HG02798 (cell line): ENCODE measurements around the gene CDC42EP4.
"Not testable (repeated sequence)": the region's sequence is repeated elsewhere in the genome, so short reads cannot be mapped to it uniquely, and the experiment has no call there.

Experiments used
- ATAC-seq: cut with Tn5 transposase; IDR thresholded peaks from one replicate; pipeline ENCODE4 v1.9.1; 2021; ENCODE audit warnings: mild to moderate bottlenecking; ENCODE audit not compliant: unreplicated experiment, poor library complexity

CDC42EP4 gene

GRCh38 chr17:73324160-73324475 is 12.3 kb upstream of the CDC42EP4 start:
- ATAC-seq, result no peak

- no peak for ATAC-seq
These were observed 11.8 kb upstream of the CDC42EP4 start for GRCh38 chr17:73323409-73324159.

DNA sequence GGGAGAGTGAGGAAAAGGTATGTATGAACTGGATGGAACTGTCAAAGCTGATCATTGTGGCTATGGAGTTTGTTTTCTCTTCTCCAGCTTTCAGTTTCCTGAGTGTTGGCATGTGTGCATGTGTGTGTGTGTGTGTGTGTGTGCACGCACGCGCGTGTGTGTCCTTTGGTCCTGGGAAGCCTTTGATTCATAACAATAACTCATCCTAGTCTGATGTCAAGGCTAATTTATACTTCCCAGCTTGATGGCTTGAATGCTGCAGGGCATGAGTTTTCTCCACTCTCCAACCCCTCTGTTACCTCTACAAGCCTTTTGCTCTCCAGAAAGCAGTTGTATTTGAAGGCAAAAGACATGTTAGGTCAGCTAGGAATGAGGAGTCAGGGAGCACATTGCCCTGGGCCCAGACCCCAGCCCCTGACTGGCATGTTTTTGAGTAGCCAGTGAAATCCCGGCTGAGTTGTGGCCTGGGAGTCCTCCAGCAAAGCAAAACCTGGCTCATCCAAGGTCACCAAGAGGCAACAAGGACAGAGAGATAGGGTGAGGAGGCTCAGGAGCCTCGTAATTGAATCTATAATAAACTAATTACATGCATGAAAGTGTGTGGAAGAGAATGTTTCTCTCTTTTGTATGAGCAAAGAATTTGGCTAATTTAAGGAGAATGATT is 8.9 kb upstream of the CDC42EP4 start:
- ATAC-seq, result no peak

- ATAC-seq, result no peak
These were observed 8.0 kb upstream of the CDC42EP4 start for GRCh38 chr17:73319766-73320165.

DNA sequence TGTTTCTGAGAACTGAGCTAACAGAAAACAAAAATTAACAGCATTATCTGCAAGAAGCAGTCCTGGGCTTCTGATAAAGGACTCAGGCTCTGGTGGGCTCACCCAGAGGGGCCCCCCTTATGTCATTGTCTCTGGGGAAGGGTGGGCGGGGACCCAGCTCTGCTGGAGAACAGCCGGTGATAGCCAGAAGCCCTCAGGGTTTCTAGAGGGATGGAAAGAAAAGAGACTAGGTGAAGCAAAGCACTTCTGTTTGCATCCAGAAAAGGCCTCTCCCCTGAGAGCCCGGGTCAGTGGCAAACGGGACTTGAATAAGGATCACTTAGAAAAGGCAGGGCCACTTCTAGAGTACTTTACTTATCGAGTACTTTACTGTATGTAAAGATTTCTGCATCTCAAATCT is 7.0 kb upstream of the CDC42EP4 start:
- no peak for ATAC-seq

- no peak for ATAC-seq
These were observed 6.6 kb upstream of the CDC42EP4 start for GRCh38 chr17:73318427-73318813.

GRCh38 chr17:73317513-73318426 is 6.0 kb upstream of the CDC42EP4 start:
- ATAC-seq, result peak; percentile 22

DNA sequence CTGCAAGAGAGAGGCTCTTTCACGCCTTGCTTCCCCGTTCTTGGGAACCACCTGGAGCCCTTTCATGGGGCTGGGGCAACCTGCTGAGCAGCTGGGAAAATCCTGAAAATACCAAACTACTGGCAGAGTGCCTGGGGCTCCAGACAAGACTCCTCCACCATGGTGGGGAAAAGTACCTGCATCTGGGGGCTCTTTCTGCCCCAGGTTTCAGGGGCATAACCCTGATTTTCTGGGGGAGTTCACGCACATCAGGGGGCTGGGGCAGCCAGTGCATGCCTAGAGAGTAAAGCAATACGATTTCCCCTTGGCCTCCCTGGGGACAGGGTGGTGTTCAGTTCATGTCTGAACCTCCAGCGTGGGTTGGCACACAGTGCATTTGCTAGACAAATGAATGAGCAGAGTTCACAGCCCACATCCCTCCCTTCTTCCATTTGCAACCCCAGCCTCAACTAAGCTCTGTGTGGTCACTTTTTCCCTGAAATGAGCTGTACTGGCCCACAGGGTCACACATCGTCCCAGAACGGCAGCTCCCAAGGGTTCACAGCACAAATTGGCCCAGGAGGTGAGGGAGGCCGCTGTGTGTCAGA is 5.2 kb upstream of the CDC42EP4 start:
- peak; percentile 81 for ATAC-seq

- no peak for ATAC-seq
These were observed 3.7 kb upstream of the CDC42EP4 start for GRCh38 chr17:73315471-73315870.

GRCh38 chr17:73313526-73314127 is 1.8 kb upstream of the CDC42EP4 start:
- no peak for ATAC-seq

DNA sequence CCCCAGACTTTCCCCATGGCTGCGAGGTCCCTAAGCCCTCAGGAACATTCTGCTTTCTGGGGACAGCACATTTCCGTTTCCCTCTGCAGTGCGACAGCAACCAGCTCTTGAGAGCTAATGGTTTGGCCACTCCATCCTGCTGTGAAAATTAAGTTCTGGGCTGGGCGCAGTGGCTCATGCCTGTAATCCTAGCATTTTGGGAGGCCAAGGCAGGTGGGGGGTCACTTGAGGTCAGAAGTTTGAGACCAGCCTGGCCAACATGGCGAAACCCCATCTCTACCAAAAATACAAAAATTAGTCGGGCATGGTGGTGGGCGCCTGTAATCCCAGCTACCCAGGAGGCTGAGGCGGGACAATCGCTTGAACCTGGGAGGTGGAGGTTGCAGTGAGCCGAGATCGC is 1.1 kb upstream of the CDC42EP4 start:
- ATAC-seq, result not testable (repeated sequence)

DNA sequence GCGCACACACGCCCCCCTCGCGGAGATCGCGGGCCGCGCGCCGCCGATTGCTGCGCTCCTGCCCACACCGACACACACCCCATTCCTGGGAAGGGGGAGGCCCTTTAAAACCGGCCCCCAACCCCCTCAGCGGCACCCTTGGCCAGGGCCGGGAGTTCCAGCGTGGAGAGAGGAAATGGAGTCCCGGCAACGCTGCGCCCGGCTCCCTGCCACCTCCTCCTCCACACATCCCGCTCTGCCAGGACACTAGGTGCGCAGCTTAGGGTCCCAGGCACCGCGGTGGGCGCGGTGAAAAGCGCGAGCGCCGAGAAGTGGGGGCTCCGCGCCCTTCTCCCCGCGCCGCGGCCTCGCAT is 397 bp downstream of the CDC42EP4 start:
- peak; percentile 8 for ATAC-seq

GRCh38 chr17:73309727-73310596 is 1.8 kb downstream of the CDC42EP4 start:
- no peak for ATAC-seq

DNA sequence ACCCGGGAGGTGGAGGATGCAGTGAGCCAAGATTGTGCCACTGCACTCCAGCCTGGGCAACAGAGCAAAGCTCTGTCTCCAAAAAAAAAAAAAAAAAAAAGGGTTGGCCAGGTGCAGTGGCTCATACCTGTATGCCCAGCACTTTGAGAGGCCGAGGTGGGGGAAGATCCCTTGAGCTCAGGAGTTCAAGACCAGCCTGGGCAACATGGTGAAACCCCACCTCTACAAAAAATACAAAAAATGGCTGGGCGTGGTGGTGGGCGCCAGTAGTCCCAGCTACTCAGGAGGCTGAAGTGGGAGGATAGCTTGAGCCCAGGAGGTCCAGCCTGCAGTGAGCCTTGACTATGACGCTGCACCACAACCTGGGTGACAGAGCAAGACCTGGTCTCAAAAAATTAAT is 2.8 kb downstream of the CDC42EP4 start:
- ATAC-seq, result not testable (repeated sequence)

DNA sequence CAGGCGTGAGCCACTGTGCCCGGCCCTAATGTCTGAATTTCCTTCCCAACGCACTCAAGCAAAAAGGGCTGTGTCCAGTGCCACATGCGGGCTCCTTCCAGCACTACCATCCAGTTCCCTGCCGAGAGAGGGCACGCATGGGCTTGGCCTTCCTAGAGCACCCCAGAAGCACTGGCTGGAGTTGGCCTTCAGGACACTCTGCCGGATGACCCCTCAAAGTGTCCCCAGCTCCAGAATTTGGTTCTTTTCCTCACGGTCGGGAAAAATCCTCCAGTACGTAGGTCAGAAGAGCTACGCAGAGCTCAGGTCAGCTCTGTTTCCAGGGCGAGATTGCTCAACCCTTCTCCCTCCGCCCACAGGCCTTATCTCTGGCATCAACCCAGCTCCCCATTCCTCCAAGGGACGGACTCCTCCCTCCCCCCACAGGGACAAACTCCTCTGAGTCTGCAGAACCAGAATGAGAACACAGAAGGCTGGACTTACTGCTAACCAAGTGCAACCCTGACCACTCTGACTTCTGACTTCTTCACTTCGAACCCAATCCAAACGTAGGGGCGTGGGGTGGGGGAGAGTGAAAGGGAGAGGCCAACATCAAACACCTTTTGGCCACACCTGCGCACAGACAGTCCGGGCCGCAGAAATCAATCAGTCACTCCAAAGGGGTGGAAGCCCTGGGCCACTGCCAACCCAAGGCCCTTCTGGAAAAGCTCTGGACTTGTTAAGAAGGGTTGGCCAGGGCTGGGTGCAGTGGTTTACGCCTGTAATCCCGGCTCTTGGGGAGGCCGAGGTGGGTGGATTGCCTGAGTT is 3.6 kb downstream of the CDC42EP4 start:
- ATAC-seq, result no peak

GRCh38 chr17:73307130-73307529 is 4.7 kb downstream of the CDC42EP4 start:
- no peak for ATAC-seq

DNA sequence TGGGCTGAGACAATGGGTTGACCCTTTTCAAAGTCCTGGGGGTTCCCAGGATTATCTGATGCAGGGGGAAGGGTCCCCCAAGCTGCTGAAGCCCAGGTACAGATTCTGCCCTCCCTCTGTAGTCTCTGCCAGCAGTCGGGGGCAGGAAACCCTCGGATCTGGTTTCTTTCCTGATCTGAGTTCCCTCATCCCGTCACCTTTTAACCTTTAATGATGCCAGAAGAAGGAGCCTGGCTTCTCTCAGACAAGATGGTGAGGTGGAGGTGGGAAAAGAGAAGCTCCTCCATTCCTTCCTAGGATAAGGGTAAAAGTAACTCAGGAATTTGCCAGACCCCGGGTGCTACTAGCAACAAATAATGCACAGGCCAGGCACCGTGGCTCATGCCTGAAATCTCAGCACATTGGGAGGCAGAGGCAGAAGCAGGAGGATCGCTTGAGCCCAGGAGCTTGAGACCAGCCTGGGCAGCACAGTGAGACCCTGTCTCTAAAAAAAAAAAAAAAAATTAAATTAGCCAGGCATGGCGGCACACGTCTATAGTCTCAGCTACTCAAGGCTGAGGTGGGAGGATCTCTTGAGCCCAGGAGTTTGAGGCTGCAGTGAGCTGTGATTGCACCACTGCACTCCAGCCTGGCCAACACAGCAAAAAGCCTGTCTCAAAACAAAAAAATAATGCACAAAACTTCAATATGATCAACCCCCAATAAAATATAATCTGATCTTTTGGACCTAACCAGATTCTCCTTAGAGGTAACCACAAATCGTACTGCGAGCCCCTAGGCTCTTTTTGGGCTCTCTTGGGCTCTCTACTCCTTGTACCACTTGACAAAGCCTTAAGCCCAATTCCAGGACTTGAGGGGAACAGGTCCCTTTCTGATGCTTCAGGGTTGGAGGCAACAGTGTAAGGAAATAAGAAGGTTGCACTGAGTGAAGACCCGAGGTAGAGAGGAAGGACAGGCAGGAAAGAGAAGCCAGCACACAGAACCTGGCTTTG is 5.7 kb downstream of the CDC42EP4 start:
- no peak for ATAC-seq
